A549 (cell line): Measurements from ENCODE around the gene RNF213. TPM values are rescaled to one million over a fixed set of nuclear protein-coding genes. Genes with fewer than 3 reads are reported as not detected.
A peak's percentile ranks its signal among the peaks of the same experiment; 100 is the strongest.

Source experiments
- ATAC-seq, 2 experiments: fragments of 200-7000 bp in 1 of 2; fragments of >200 bp in 1 of 2; cut with Nextera tagmentation in 1 of 2; cut with Tn5 transposase in 1 of 2; 3 replicates each; pipeline versions ENCODE4 v1.8.0 to v1.9.1; 2018 to 2020; ENCODE audit warnings: mild to moderate bottlenecking in 1 of 2, moderate library complexity in 1 of 2
- CTCF ChIA-PET: fragments of 300-600 bp; sonication (Branson Sonifier 250); formaldehyde crosslinking; extraction: SDS; loops from one replicate; lab custom pipeline; 2021; ENCODE audit warnings: antibody characterized with exemption, inconsistent platforms; lab: Yijun Ruan, JAX
- POLR2A ChIA-PET: fragments of 350-600 bp; formaldehyde crosslinking; extraction: SDS; loops from one replicate; lab custom pipeline; 2021; ENCODE audit warnings: antibody characterized with exemption, inconsistent platforms; lab: Yijun Ruan, JAX
- DNase-seq, 2 experiments: peaks; one replicate each; pipeline versions ENCODE4 v3.0.0 to v3.0.0-alpha.2; 2011 to 2016; ENCODE audit warnings: low read depth in 1 of 2, low spot score in 1 of 2
- FAIRE-seq: peaks from 2 replicates; lab custom pipeline; 2011; peaks lifted over from hg19 to GRCh38; lab: Jason Lieb, UNC
- H3K27ac ChIP-seq, 2 experiments: fragments of >200 bp; sonication (Bioruptor Twin); formaldehyde crosslinking; 3 replicates each; pipeline ENCODE4 v1.5.1; 2016 to 2017
- H3K4me1 ChIP-seq: fragments of >200 bp; sonication (Bioruptor Twin); formaldehyde crosslinking; 3 replicates; pipeline ENCODE4 v1.6.1; 2016
- H3K4me2 ChIP-seq: fragments of >200 bp; sonication (Bioruptor Twin); formaldehyde crosslinking; 3 replicates; pipeline ENCODE4 v1.6.1; 2016
- H3K4me3 ChIP-seq: fragments of >200 bp; sonication (Bioruptor Twin); formaldehyde crosslinking; 3 replicates; pipeline ENCODE4 v1.5.1; 2016
- H3K9me3 ChIP-seq: fragments of >200 bp; sonication (Bioruptor Twin); formaldehyde crosslinking; 3 replicates; pipeline ENCODE4 v1.6.1; 2016
- CBX2 ChIP-seq: fragments of 200-600 bp; sonication (generic); IDR thresholded peaks from 2 replicates; pipeline ENCODE4 v1.6.1; 2016; ENCODE audit warnings: low read depth, mild to moderate bottlenecking, borderline replicate concordance
- CEBPB ChIP-seq, 2 experiments: fragments of >200 bp in 1 of 2; sonication (Bioruptor Twin) in 1 of 2; formaldehyde crosslinking in 1 of 2; IDR thresholded peaks; 2 replicates each; pipeline ENCODE4 v1.6.1; 2012 to 2016
- EHF ChIP-seq: fragments of 250-450 bp; sonication (Bioruptor Pico); IDR thresholded peaks from 2 replicates; pipeline ENCODE4 v1.5.0; 2020; ENCODE audit warnings: mild to moderate bottlenecking
- EP300 ChIP-seq, 2 experiments: fragments of >200 bp; sonication (Bioruptor Twin); formaldehyde crosslinking; IDR thresholded peaks; 2 replicates in 1 of 2; 3 replicates in 1 of 2; pipeline ENCODE4 v1.6.1; 2016 to 2017
- FOSB ChIP-seq: fragments of 250-450 bp; sonication (Bioruptor Pico); IDR thresholded peaks from 2 replicates; pipeline ENCODE4 v1.5.0; 2020; ENCODE audit warnings: mild to moderate bottlenecking, moderate library complexity
- FOSL2 ChIP-seq, 2 experiments: fragments of 450-650 bp in 1 of 2; fragments of >200 bp in 1 of 2; sonication (Bioruptor Twin) in 1 of 2; formaldehyde crosslinking; IDR thresholded peaks; 2 replicates each; pipeline versions ENCODE4 v1.5.0 to v1.6.1; 2016 to 2020; ENCODE audit warnings: mild to moderate bottlenecking in 1 of 2, moderate library complexity in 1 of 2
- HDAC2 ChIP-seq: fragments of 200-600 bp; sonication (generic); IDR thresholded peaks from 2 replicates; pipeline ENCODE4 v1.6.1; 2016
- HES2 ChIP-seq: fragments of >200 bp; sonication (Bioruptor Twin); formaldehyde crosslinking; IDR thresholded peaks from 2 replicates; pipeline ENCODE4 v1.6.1; 2016
- HEYL ChIP-seq: fragments of 250-450 bp; sonication (Bioruptor Pico); IDR thresholded peaks from 2 replicates; pipeline ENCODE4 v1.8.0; 2021; ENCODE audit warnings: mild to moderate bottlenecking, moderate library complexity
- HOXA7 ChIP-seq: fragments of 250-450 bp; sonication (Bioruptor Pico); IDR thresholded peaks from 2 replicates; pipeline ENCODE4 v1.5.0; 2020; ENCODE audit warnings: mild to moderate bottlenecking, moderate library complexity
- HOXB5 ChIP-seq: fragments of 250-450 bp; sonication (Bioruptor Pico); IDR thresholded peaks from 2 replicates; pipeline ENCODE4 v1.5.0; 2020; ENCODE audit warnings: mild to moderate bottlenecking, moderate library complexity
- MAZ ChIP-seq: fragments of 150-350 bp; IDR thresholded peaks from 2 replicates; pipeline ENCODE4 v1.6.1; 2014; ENCODE audit warnings: antibody characterized with exemption, low read depth, low read length, borderline replicate concordance
- NR3C1 ChIP-seq: fragments of >200 bp; sonication (Bioruptor Twin); formaldehyde crosslinking; IDR thresholded peaks from 3 replicates; pipeline ENCODE4 v1.6.1; 2017
- PHF8 ChIP-seq: fragments of 200-600 bp; sonication (generic); IDR thresholded peaks from 2 replicates; pipeline ENCODE4 v1.6.1; 2016; ENCODE audit warnings: low read depth, mild to moderate bottlenecking, antibody characterized with exemption, moderate library complexity, borderline replicate concordance
- POLR2A ChIP-seq: IDR thresholded peaks from 2 replicates; pipeline ENCODE4 v1.6.1; 2012; ENCODE audit warnings: mild to moderate bottlenecking, low read length
- POLR2AphosphoS2 ChIP-seq: conservative IDR thresholded peaks from 2 replicates; pipeline ENCODE4 v1.6.1; 2012; ENCODE audit warnings: low read length, improper control_type of control experiment, inconsistent platforms
- RARB ChIP-seq: fragments of 250-450 bp; sonication (Bioruptor Pico); IDR thresholded peaks from 2 replicates; pipeline ENCODE4 v1.8.0; 2021; ENCODE audit warnings: mild to moderate bottlenecking, moderate library complexity
- RCOR1 ChIP-seq: fragments of 150-350 bp; IDR thresholded peaks from 2 replicates; pipeline ENCODE4 v1.6.1; 2014; ENCODE audit warnings: antibody characterized with exemption, low read length, low read depth
- RFX5 ChIP-seq: fragments of 450-650 bp; IDR thresholded peaks from 2 replicates; pipeline ENCODE4 v1.7.1; 2014; ENCODE audit warnings: antibody characterized with exemption, mild to moderate bottlenecking, moderate library complexity
- RNF2 ChIP-seq: fragments of 200-600 bp; sonication (generic); IDR thresholded peaks from 2 replicates; pipeline ENCODE4 v1.6.1; 2016; ENCODE audit warnings: low read depth, mild to moderate bottlenecking, antibody characterized with exemption, moderate library complexity, borderline replicate concordance
- TP53 ChIP-seq: fragments of 250-450 bp; sonication (Bioruptor Pico); IDR thresholded peaks from 2 replicates; pipeline ENCODE4 v1.5.0; 2021; ENCODE audit warnings: mild to moderate bottlenecking, moderate library complexity
- USF2 ChIP-seq: fragments of 450-650 bp; IDR thresholded peaks from 2 replicates; pipeline ENCODE4 v1.6.1; 2014; ENCODE audit warnings: antibody characterized with exemption
- WGBS: methylation state at CpG from one replicate; pipeline ENCODE4 v1.1.6; 2017; ENCODE audit errors: missing lambda C conversion rate; 5-methylcytosine and 5-hydroxymethylcytosine counted together
- polyA plus RNA-seq, 4 experiments: library from polyadenylated mRNA; depleted of rRNA in 3 of 4; stranded (reverse); fragments of >200 nt; fragmentation: RNase III in 1 of 4; extraction: RNeasy Plus Mini Kit Qiagen cat#74134 plus additional on column Dnase treatment in 1 of 4; gene quantifications; 2 replicates in 3 of 4; 3 replicates in 1 of 4; pipeline ENCODE4 v1.2.3, GENCODE V29; 2011 to 2017
- TF ChIP-seq, protein P1 (sequence below): fragments of >200 bp; sonication (Bioruptor Twin); formaldehyde crosslinking; IDR thresholded peaks from 3 replicates; pipeline ENCODE4 v1.5.1; 2016
- TF ChIP-seq, protein P2 (sequence below): fragments of >200 bp; sonication (Bioruptor Twin); formaldehyde crosslinking; IDR thresholded peaks from 3 replicates; pipeline ENCODE4 v1.6.1; 2016
- TF ChIP-seq, protein P3 (sequence below): fragments of 250-450 bp; sonication (Bioruptor Pico); IDR thresholded peaks from 2 replicates; pipeline ENCODE4 v1.5.0; 2020; ENCODE audit warnings: low read depth, mild to moderate bottlenecking, moderate library complexity

The RNF213 gene
- polyA plus RNA-seq, 2 of the 4 experiments (the other 2 are of a cell fraction): 59.1 to 127 TPM

DNA sequence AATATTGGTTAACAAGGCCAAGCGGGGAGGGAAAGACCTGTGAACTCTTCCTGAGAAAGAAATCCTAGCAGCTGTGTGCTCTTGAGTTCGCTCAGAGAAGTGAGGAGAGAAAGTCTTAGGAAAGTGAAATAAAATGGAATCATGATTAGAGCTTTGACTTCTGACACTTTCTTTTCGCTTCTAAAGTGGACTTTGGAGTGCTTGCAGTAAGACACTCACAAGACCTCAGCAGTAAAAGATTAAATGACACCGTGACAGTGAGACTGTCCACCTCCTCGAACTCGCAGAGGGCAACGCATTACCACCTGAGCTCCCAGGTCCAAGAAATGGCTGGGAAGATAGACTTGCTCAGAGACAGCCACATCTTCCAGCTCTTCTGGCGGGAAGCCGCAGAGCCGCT is 71.2 kb downstream of the RNF213 start:
- POLR2A ChIA-PET: no interaction called here
- Histone ChIP-seq H3K4me2 (no peak overlapping the region), H3K4me1 (no peaks in the 10 kb centered on the region), H3K4me3 (no peak overlapping the region), H3K27ac (no peak overlapping the region), H3K9me3 (no peaks in the 10 kb centered on the region)
- CTCF ChIA-PET: interaction anchor here (0.7 to 1.9 kb wide), 6 partner anchors 31 to 249 kb away, joined by 3 to 6 read pairs (median 4); partner anchors contain the start of gene GAA
- ATAC-seq: no peak
- DNase-seq: no peak
- WGBS: 95% methylated on average over 10 of the region's 10 CpGs
- peak; percentile 28 for FAIRE-seq
- TF ChIP-seq, protein P1, sequence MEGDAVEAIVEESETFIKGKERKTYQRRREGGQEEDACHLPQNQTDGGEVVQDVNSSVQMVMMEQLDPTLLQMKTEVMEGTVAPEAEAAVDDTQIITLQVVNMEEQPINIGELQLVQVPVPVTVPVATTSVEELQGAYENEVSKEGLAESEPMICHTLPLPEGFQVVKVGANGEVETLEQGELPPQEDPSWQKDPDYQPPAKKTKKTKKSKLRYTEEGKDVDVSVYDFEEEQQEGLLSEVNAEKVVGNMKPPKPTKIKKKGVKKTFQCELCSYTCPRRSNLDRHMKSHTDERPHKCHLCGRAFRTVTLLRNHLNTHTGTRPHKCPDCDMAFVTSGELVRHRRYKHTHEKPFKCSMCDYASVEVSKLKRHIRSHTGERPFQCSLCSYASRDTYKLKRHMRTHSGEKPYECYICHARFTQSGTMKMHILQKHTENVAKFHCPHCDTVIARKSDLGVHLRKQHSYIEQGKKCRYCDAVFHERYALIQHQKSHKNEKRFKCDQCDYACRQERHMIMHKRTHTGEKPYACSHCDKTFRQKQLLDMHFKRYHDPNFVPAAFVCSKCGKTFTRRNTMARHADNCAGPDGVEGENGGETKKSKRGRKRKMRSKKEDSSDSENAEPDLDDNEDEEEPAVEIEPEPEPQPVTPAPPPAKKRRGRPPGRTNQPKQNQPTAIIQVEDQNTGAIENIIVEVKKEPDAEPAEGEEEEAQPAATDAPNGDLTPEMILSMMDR: no peak
- TF ChIP-seq RNF2: no peak
- TF ChIP-seq FOSB: no peak
- no peak for TF ChIP-seq POLR2A
- TF ChIP-seq TP53: no peak
- TF ChIP-seq, protein P2, sequence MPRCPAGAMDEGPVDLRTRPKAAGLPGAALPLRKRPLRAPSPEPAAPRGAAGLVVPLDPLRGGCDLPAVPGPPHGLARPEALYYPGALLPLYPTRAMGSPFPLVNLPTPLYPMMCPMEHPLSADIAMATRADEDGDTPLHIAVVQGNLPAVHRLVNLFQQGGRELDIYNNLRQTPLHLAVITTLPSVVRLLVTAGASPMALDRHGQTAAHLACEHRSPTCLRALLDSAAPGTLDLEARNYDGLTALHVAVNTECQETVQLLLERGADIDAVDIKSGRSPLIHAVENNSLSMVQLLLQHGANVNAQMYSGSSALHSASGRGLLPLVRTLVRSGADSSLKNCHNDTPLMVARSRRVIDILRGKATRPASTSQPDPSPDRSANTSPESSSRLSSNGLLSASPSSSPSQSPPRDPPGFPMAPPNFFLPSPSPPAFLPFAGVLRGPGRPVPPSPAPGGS: no peak
- TF ChIP-seq, protein P3, sequence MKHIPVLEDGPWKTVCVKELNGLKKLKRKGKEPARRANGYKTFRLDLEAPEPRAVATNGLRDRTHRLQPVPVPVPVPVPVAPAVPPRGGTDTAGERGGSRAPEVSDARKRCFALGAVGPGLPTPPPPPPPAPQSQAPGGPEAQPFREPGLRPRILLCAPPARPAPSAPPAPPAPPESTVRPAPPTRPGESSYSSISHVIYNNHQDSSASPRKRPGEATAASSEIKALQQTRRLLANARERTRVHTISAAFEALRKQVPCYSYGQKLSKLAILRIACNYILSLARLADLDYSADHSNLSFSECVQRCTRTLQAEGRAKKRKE: no peak
- no peak for TF ChIP-seq NR3C1
- TF ChIP-seq MAZ: no peak
- no peak for TF ChIP-seq HEYL
- TF ChIP-seq HOXB5 (CRISPR knock-in tag): no peak
- no peak for TF ChIP-seq HOXA7 (CRISPR knock-in tag)
- TF ChIP-seq EP300 (IDR thresholded peaks at IDR 0.05): no peak

GRCh38 chr17:80337195-80337895 is 76.7 kb downstream of the RNF213 start:
- H3K9me3 ChIP-seq: no peaks in the 10 kb centered on the region
- CTCF ChIA-PET: interaction anchor here (0.7 to 1.6 kb wide), 4 partner anchors 13 to 142 kb away, joined by 3 to 5 read pairs (median 3); no protein-coding TSS in a partner anchor
- no peaks in the 10 kb centered on the region for H3K4me1 ChIP-seq
- TF ChIP-seq FOSL2 (IDR thresholded peaks at IDR 0.05) (no peak), FOSL2 (CRISPR knock-in tag; IDR thresholded peaks at IDR 0.05) (no peak), USF2 (no peak), HES2 (no peak), RCOR1 (no peak), EHF (no peak), CEBPB (IDR thresholded peaks at IDR 0.05) (no peak), HDAC2 (no peak), PHF8 (no peak), CBX2 (no peak), RNF2 (no peak), POLR2AphosphoS2 (no peak), RARB (CRISPR knock-in tag) (no peak), HOXB5 (CRISPR knock-in tag) (no peak), MAZ (no peak), RFX5 (no peak)
- TF ChIP-seq, protein P1: no peak
- TF ChIP-seq, protein P2: no peak
- POLR2A ChIA-PET: no interaction called here
- FAIRE-seq (no peak), DNase-seq (no peak), ATAC-seq (no peak)
- no peak overlapping the region for H3K4me2 ChIP-seq
- H3K27ac ChIP-seq: no peak overlapping the region
- WGBS: 95% methylated on average over 27 of the region's 27 CpGs
- H3K4me3 ChIP-seq: no peak overlapping the region
